ENCODE measurements around the gene ACSS1. TPM values are rescaled to one million over a fixed set of nuclear protein-coding genes. Genes with fewer than 3 reads are reported as not detected.

Gene ACSS1
- total RNA-seq, 1 experiment from 2014 or later: 0.61 TPM

- no peaks in the 10 kb centered on the region; a peak in 1 of 7 replicates for H3K36me3 Mint-ChIP-seq (ENCODE audit: insufficient read depth in 1 of 3, low read depth in 3 of 3)
- Histone ChIP-seq H2BK5ac (ENCODE audit: insufficient read length, low read length) (no peak overlapping the region), H3K23me2 (ENCODE audit: insufficient read length, low read depth, low read length, poor library complexity, severe bottlenecking) (peaks cover 8% of the 10 kb centered on the region), H3K4me1 (ENCODE audit: insufficient read depth, low read length) (no peaks in the 10 kb centered on the region), H4K5ac (ENCODE audit: insufficient read length, low read depth, low read length) (no peak overlapping the region), H3K9ac (ENCODE audit: extremely low read depth, insufficient read length, low read length) (no peak overlapping the region), H2BK15ac (ENCODE audit: low read depth, low read length) (no peak overlapping the region), H2AK5ac (ENCODE audit: insufficient read length, low read length) (no peak overlapping the region), H3K4ac (ENCODE audit: low read depth, low read length) (no peak overlapping the region), H2AFZ (ENCODE audit: low read length) (no peak overlapping the region), H4K8ac (replicated peaks; ENCODE audit: insufficient read length, low read depth, low read length) (no peak overlapping the region), H3K27ac (ENCODE audit: insufficient read length, low read depth, low read length) (no peak overlapping the region), H3K27me3 (ENCODE audit: insufficient read depth, low read length) (no peaks in the 10 kb centered on the region), H3T11ph (ENCODE audit: low read length) (no peak overlapping the region), H4K20me1 (ENCODE audit: control insufficient read depth, insufficient read depth, insufficient read length) (peaks cover 2% of the 10 kb centered on the region), H3K9me3 (ENCODE audit: control insufficient read depth, low read depth, low read length) (no peaks in the 10 kb centered on the region), H2BK20ac (ENCODE audit: low read depth, low read length, poor library complexity, severe bottlenecking) (no peak overlapping the region), H3K79me1 (ENCODE audit: insufficient read depth, low read depth, low read length, poor library complexity, severe bottlenecking) (no peaks in the 10 kb centered on the region), H3K14ac (ENCODE audit: insufficient read depth, low read length) (no peak overlapping the region), H3K56ac (ENCODE audit: insufficient read length, low read depth, low read length) (no peak overlapping the region), H3K18ac (ENCODE audit: insufficient read length, low read depth, low read length) (no peak overlapping the region), H2BK12ac (ENCODE audit: insufficient read length, low read depth, low read length) (no peak overlapping the region), H3K4me2 (ENCODE audit: insufficient read depth, insufficient read length, low read length) (no peak overlapping the region), H3K79me2 (ENCODE audit: insufficient read depth, low read length) (no peaks in the 10 kb centered on the region; the same call in 1 of the 2 replicates), H4K91ac (ENCODE audit: insufficient read length, low read depth, low read length) (no peak overlapping the region), H3K23ac (ENCODE audit: insufficient read length, low read depth, low read length) (no peak overlapping the region), H2BK120ac (ENCODE audit: low read depth, low read length, poor library complexity, severe bottlenecking) (no peak overlapping the region)
- no peak for TF ChIP-seq CTCF (conservative IDR thresholded peaks at IDR 0.05)
- H3K27me3 Mint-ChIP-seq (ENCODE audit: low read depth): peaks cover 52% of the 10 kb centered on the region
- H3K27ac Mint-ChIP-seq: no peak overlapping the region
- no CpG with 5 or more reads among the region's 9 CpGs for WGBS (ENCODE audit: extremely low coverage, insufficient read length, low lambda C conversion rate)
- peaks cover 18 to 25% of the 10 kb centered on the region in 2 experiments for H3K4me1 Mint-ChIP-seq
- H3K9me3 Mint-ChIP-seq: no peaks in the 10 kb centered on the region
- no peak overlapping the region for H3K4me3 Mint-ChIP-seq
- peak; percentile 8 for DNase-seq
These were observed 61.2 kb downstream of the ACSS1 start for GRCh38 chr20:24996449-24997377.

All from H9 (cell line).